PC-3 (cell line): Measurements from ENCODE around the gene NHLH1. TPM values are rescaled to one million over a fixed set of nuclear protein-coding genes. Genes with fewer than 3 reads are reported as not detected.

ENCODE experiments used
- ATAC-seq: fragments of 200-7000 bp; cut with Tn5 transposase; 2 replicates; pipeline ENCODE4 v1.9.1; 2020; ENCODE audit warnings: mild to moderate bottlenecking, moderate library complexity
- BruUV-seq: library from RNA; stranded (reverse); fragments of 400-500 nt; replicated peaks from 2 replicates; lab custom pipeline; 2021; lab: Mats Ljungman, UMichigan
- CTCF ChIA-PET: fragments of 300-600 bp; sonication (Branson Sonifier 250); formaldehyde crosslinking; loops from one replicate; lab custom pipeline; 2022; ENCODE audit warnings: antibody characterized with exemption; lab: Charles Lee
- POLR2A ChIA-PET: fragments of 300-600 bp; sonication (Branson Sonifier 250); formaldehyde crosslinking; loops from one replicate; lab custom pipeline; 2022; ENCODE audit warnings: antibody characterized with exemption; ENCODE audit not compliant: unreplicated experiment; lab: Charles Lee
- DNase-seq: peaks from one replicate; pipeline ENCODE4 v3.0.0-alpha.2; 2015
- H2AFZ ChIP-seq: fragments of 300-600 bp; sonication (generic); 2 replicates; pipeline ENCODE4 v1.6.0; 2016; ENCODE audit warnings: antibody characterized with exemption, low read length
- H3F3A ChIP-seq: fragments of 300-600 bp; sonication (generic); one replicate; pipeline ENCODE4 v1.6.0; 2017; ENCODE audit warnings: antibody characterized with exemption, low read length, control low read depth, mild to moderate bottlenecking; ENCODE audit not compliant: unreplicated experiment
- H3K27ac ChIP-seq: fragments of 300-600 bp; sonication (generic); 2 replicates; pipeline ENCODE4 v1.5.1; 2016; ENCODE audit warnings: mild to moderate bottlenecking, low read length
- H3K27me3 ChIP-seq: fragments of 300-600 bp; sonication (generic); 2 replicates; pipeline ENCODE4 v1.6.1; 2016; ENCODE audit warnings: low read length, mixed read lengths
- H3K36me3 ChIP-seq: fragments of 300-600 bp; sonication (generic); 2 replicates; pipeline ENCODE4 v1.6.1; 2016; ENCODE audit warnings: low read depth, mixed run types, low read length, mixed read lengths
- H3K4me1 ChIP-seq: fragments of 300-600 bp; sonication (generic); 2 replicates; pipeline ENCODE4 v1.5.1; 2016; ENCODE audit warnings: low read length; ENCODE audit not compliant: insufficient read depth
- H3K4me2 ChIP-seq: fragments of 300-600 bp; sonication (generic); 2 replicates; pipeline ENCODE4 v1.6.0; 2016; ENCODE audit warnings: low read length
- H3K4me3 ChIP-seq: fragments of 300-600 bp; sonication (generic); 2 replicates; pipeline ENCODE4 v1.5.1; 2016; ENCODE audit warnings: mild to moderate bottlenecking, low read length, mixed read lengths
- H3K79me2 ChIP-seq: fragments of 300-600 bp; sonication (generic); 2 replicates; pipeline ENCODE4 v1.6.1; 2017; ENCODE audit warnings: low read length, mixed read lengths
- H3K9ac ChIP-seq: fragments of 300-600 bp; sonication (generic); 2 replicates; pipeline ENCODE4 v1.6.0; 2016; ENCODE audit warnings: mild to moderate bottlenecking, low read length
- H3K9me2 ChIP-seq: fragments of 300-600 bp; sonication (generic); replicated peaks from 2 replicates; pipeline ENCODE4 v1.6.1; 2016; ENCODE audit warnings: mixed run types, low read length, mixed read lengths
- H3K9me3 ChIP-seq: fragments of 300-600 bp; sonication (generic); 2 replicates; pipeline ENCODE4 v1.6.1; 2016; ENCODE audit warnings: low read length, mixed read lengths
- H4K20me1 ChIP-seq: fragments of 300-600 bp; sonication (generic); 2 replicates; pipeline ENCODE4 v1.6.1; 2016; ENCODE audit warnings: low read length, mixed read lengths
- EZH2 ChIP-seq: fragments of 300-600 bp; sonication (generic); IDR thresholded peaks from one replicate; pipeline ENCODE4 v1.6.1; 2017; ENCODE audit warnings: antibody characterized with exemption, mild to moderate bottlenecking, low read length; ENCODE audit not compliant: unreplicated experiment
- EZH2phosphoT487 ChIP-seq: fragments of 300-600 bp; sonication (generic); IDR thresholded peaks from 2 replicates; pipeline ENCODE4 v1.6.1; 2018; ENCODE audit warnings: mild to moderate bottlenecking, antibody characterized with exemption, low read length, borderline replicate concordance
- intact Hi-C: fragments of 100-400 bp; cut with micrococcal nuclease; formaldehyde crosslinking; loops from 2 replicates; pipeline ENCODE4 v1.9.0; 2023
- total RNA-seq: library from RNA; depleted of rRNA; stranded (reverse); fragments of >200 nt; gene quantifications from 2 replicates; pipeline ENCODE4 v1.2.3, GENCODE V29; 2014
- TF ChIP-seq, protein P1 (sequence below): fragments of 300-600 bp; sonication (generic); conservative IDR thresholded peaks from 2 replicates; pipeline ENCODE4 v1.5.1; 2017; ENCODE audit warnings: antibody characterized with exemption, low read depth, mild to moderate bottlenecking, low read length

NHLH1 gene
- total RNA-seq, 1 experiment from 2014 or later, result not detected

DNA sequence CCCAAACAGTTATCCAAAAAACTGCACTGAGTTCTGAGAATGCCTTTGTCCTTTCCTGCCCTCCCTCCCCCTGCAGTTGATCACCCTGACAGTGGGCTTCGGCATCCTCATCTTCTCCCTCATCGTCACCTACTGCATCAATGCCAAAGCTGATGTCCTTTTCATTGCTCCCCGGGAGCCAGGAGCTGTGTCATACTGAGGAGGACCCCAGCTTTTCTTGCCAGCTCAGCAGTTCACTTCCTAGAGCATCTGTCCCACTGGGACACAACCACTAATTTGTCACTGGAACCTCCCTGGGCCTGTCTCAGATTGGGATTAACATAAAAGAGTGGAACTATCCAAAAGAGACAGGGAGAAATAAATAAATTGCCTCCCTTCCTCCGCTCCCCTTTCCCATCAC, 8.8 kb upstream of the NHLH1 start:
- Histone ChIP-seq H4K20me1 (no peaks in the 10 kb centered on the region), H3K79me2 (no peaks in the 10 kb centered on the region), H3K9ac (no peak overlapping the region), H3K36me3 (peaks cover 53% of the 10 kb centered on the region), H3K4me1 (no peaks in the 10 kb centered on the region), H3K4me2 (no peak overlapping the region), H3K9me2 (no peaks in the 10 kb centered on the region), H3K27ac (no peak overlapping the region), H3K9me3 (no peaks in the 10 kb centered on the region), H3K4me3 (no peak overlapping the region), H3F3A (no peaks in the 10 kb centered on the region), H2AFZ (no peak overlapping the region), H3K27me3 (no peaks in the 10 kb centered on the region)
- no TSS peak for BruUV-seq
- intact Hi-C loops, result no loop called here
- ATAC-seq (no peak), DNase-seq (no peak)
- no peak for TF ChIP-seq EZH2
- TF ChIP-seq EZH2phosphoT487, result no peak
- CTCF ChIA-PET, result no interaction called here
- POLR2A ChIA-PET, result no interaction called here

DNA sequence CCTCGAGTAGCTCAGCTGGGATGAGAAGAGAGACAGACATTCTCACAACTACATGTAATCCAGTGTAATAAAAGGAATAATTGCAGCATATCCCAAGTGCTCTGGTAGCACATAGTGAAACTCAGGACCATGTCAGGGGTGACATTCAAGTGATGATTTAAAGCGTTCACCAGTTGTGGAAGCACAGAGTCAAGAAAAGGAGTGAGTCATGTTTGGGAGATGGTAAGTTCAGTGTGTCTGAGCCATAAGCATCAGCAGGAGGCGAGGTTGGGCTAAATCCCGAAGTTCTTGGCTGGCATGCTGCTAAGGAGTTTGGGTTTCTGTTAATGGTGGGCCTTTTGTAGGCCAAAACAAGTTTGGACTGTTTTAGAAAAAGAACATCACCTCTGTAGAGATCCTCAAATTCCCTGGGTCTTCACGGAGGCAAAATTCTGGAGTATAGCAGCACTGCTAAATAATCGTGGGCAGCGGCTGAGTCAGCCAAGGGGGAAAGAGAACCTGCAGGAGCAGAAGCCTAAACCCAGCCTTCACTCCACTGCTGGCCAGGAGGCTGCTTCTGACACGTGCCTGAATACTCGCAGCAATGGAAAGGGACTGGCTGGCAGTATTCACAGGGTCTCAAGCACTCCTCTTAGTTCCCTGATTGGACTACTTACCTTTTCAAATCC, 7.2 kb upstream of the NHLH1 start:
- H3K4me2 ChIP-seq, result no peak overlapping the region
- H3K4me1 ChIP-seq, result no peaks in the 10 kb centered on the region
- H3K79me2 ChIP-seq, result no peaks in the 10 kb centered on the region
- H3K9me3 ChIP-seq, result no peaks in the 10 kb centered on the region
- H3K9ac ChIP-seq, result no peak overlapping the region
- ATAC-seq (no peak; the same call in 1 of the 2 replicates), DNase-seq (no peak)
- H3K4me3 ChIP-seq, result no peak overlapping the region
- no peaks in the 10 kb centered on the region for H4K20me1 ChIP-seq
- intact Hi-C loops, result no loop called here
- ChIA-PET CTCF (no interaction called here), POLR2A (no interaction called here)
- no TSS peak for BruUV-seq
- no peaks in the 10 kb centered on the region for H3K27me3 ChIP-seq
- TF ChIP-seq, protein P1, sequence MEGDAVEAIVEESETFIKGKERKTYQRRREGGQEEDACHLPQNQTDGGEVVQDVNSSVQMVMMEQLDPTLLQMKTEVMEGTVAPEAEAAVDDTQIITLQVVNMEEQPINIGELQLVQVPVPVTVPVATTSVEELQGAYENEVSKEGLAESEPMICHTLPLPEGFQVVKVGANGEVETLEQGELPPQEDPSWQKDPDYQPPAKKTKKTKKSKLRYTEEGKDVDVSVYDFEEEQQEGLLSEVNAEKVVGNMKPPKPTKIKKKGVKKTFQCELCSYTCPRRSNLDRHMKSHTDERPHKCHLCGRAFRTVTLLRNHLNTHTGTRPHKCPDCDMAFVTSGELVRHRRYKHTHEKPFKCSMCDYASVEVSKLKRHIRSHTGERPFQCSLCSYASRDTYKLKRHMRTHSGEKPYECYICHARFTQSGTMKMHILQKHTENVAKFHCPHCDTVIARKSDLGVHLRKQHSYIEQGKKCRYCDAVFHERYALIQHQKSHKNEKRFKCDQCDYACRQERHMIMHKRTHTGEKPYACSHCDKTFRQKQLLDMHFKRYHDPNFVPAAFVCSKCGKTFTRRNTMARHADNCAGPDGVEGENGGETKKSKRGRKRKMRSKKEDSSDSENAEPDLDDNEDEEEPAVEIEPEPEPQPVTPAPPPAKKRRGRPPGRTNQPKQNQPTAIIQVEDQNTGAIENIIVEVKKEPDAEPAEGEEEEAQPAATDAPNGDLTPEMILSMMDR, result no peak
- TF ChIP-seq EZH2phosphoT487, result no peak
- no peak for TF ChIP-seq EZH2
- H3F3A ChIP-seq, result no peaks in the 10 kb centered on the region
- H3K36me3 ChIP-seq, result peaks cover 40% of the 10 kb centered on the region
- no peaks in the 10 kb centered on the region for H3K9me2 ChIP-seq
- no peak overlapping the region for H2AFZ ChIP-seq
- no peak overlapping the region for H3K27ac ChIP-seq

DNA sequence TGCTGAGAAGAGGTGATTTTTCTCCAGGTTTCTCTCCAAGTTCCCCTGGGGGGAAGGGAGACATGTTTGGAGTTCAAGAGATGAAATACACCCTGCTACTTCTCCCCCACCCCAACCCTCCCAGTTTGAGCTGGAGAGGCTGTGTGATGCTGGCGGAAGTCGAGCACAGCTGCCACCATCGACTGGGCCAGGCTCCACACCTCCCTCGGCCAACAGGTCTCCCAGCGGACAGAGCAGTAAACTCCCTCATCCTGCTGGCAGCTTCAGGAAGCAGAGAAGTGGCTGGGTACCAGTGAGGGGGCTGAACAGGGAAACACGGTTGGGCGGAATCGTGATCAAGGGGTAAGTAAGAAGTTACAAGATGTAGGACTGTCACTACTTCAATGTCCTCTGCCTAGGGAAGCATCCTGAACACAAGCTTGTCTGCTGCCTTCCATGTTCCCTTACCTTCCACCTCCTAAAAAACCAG, 6.6 kb upstream of the NHLH1 start:
- Histone ChIP-seq H3K4me3 (no peak overlapping the region), H3K9ac (no peak overlapping the region), H3K9me3 (no peaks in the 10 kb centered on the region), H3K4me1 (no peaks in the 10 kb centered on the region), H3K4me2 (no peak overlapping the region), H4K20me1 (no peaks in the 10 kb centered on the region), H3K27ac (no peak overlapping the region), H3K36me3 (peaks cover 35% of the 10 kb centered on the region), H3K9me2 (no peaks in the 10 kb centered on the region), H3K79me2 (no peaks in the 10 kb centered on the region), H3F3A (no peaks in the 10 kb centered on the region), H3K27me3 (no peaks in the 10 kb centered on the region), H2AFZ (no peak overlapping the region)
- no TSS peak for BruUV-seq
- intact Hi-C loops, result no loop called here
- ChIA-PET POLR2A (no interaction called here), CTCF (no interaction called here)
- DNase-seq (no peak), ATAC-seq (no peak)
- TF ChIP-seq, protein P1, result no peak
- TF ChIP-seq EZH2 (no peak), EZH2phosphoT487 (no peak)
